GM19099 (cell line): ENCODE results near the gene GAS2L1.

ENCODE experiments used
- POLR2A ChIP-seq: IDR thresholded peaks from 3 replicates; pipeline ENCODE4 v1.6.1; 2011; ENCODE audit warnings: low read depth; ENCODE audit not compliant: insufficient read length; ENCODE audit errors: extremely low read depth

Gene GAS2L1

DNA sequence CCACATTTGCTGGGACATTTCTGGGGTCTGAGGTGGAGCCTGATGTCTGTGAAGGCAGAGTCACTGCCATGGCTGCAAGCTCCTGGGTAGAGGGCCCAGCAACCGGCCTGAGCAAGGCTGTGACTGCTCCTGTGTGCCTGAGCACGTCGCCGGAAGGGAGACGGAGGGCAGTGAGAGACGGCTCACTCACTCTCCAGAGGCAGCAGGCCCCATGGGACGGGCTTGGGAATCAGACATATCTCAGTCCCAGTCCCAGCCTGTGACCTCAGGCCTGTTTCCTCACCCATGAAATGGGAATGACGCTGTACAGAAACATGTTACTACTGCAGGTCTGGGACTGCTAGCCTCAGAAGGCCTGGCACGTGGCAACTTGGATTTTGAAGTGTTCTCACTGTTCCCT is 45.4 kb downstream of the GAS2L1 start:
- TF ChIP-seq POLR2A, result no peak

DNA sequence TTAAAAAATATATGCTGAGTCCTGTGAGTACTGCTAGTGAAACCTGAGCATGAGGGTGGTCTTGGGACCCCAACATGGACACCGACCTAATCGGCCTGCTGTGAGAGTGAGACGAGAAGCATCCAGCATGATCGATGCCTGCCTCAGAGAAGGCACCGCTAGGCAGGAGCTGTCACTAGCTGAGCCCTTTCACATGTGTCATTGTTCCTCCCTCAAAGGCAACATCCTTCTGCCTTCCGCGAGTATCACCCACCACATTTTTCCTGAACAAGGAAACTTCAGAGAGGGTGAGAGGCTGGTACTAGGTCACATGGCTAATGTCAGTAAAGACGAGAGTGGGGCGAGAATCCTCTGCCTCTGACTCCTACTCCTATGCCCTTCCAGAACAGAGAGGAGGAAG is 46.3 kb downstream of the GAS2L1 start:
- TF ChIP-seq POLR2A, result no peak

DNA sequence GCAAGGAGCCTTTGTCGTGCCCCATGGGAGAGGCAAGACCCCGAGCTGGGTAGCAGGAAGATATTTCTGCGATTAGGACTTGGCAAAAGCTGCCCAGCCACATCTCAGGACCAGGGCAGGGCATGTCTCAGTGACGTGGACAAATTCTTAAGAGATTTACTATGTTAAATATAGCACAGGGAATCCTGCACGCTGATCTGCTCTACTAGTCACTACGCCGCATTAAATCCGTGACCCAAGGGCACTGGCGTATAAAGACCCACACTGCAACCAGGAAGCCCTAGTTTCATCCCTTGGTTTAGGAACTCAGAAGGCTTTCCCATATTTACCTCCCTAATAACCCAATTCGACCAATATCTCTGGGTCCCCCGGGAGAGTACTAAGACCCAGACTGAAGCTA is 46.8 kb downstream of the GAS2L1 start:
- TF ChIP-seq POLR2A, result no peak

DNA sequence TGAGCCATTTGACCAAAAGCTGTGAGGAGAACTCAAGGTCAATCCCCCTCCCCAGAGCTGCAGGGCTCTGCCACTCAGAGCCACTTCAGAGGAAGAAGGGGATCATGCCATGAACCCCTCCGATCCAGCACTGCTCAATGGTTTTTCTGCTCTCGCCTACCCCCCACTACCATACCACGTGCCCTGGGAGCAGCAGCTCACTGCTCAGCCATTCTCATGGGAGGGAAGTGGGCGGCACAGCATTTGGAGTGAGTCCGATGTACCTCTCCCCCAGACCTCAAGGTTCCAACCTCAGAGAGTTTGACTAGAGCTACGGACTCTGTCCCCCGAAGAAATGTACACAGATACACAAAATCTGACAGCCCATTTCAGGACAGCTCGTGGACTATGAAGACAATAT is 47.4 kb downstream of the GAS2L1 start:
- TF ChIP-seq POLR2A, result no peak

DNA sequence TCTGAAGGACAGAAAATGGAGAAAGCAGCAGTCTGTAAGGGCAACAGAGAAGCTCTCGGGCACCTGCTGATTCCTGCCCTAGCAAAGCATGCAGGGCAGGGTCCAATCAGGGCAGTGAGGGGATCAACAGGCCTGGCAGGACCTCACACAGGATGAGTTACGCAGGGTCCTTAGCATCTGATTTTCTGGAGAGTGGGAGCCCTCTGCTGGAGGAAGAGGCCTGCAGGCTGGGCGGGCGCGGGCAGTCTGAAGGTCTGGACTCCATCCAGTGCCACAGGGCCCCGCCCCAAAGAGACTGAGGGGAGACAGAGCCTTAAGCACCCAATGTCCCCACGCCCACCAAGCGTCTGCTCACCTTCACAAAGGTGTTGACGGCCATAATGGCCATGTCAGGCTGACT is 53.0 kb downstream of the GAS2L1 start:
- no peak for TF ChIP-seq POLR2A
